Ecto neural progenitor cell (in vitro differentiated cells): ENCODE results near the gene SEMA5A.

Experiments used
- DNase-seq: peaks from one replicate; pipeline ENCODE4 v3.0.0-alpha.2; 2018; ENCODE audit warnings: low spot score

SEMA5A gene

GRCh38 chr5:9212605-9213004, 333.3 kb downstream of the SEMA5A start:
- DNase-seq: no peak

DNA sequence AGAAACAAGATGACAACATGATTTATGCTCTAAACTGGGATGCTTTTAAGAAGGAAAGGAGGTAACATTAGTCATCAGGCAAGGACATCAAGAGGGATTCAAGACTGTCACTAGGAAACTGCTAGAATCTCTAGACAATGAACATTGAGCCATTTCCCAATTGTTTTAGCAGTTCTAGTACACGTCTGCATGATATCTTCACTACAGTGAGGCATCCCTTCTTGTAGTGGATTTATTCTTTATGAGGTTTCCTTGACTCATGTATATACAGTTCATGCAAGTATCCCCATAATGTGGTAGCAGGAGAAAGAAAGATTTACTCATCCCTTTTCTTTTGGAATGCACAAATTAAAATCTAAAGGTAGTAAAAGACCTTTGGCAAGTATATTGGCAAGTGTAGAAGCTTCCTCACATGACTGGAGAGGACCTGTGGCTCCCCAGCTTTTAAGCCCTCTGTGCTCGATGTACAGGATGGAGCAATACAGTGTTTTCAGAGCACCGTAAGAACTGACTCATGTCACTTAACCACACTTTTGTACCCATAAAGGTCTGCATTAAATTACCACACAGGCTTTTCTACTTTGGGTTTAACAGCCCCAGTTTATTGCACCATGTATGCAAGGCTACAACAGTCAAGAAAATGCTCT, 335.9 kb downstream of the SEMA5A start:
- DNase-seq: no peak

GRCh38 chr5:9207817-9208418, 338.0 kb downstream of the SEMA5A start:
- DNase-seq: no peak

DNA sequence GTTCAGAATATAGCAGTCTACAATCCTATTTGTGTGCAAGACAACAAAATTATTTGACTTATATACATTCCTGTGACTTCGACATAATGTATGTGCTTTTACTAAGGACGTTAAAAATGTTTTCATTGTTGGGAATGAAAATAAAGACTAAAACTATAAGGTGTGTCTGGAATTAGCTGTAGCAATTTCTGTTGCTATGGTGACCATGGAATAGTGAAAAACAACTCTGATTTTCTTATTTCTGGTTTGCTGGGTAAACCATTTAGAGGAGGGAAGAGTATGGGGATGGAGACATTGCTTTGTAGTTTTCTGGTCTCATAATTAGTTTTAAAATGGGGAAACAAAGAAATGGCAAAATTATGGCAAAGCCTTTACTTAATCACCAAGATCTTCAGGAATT, 343.2 kb downstream of the SEMA5A start:
- DNase-seq: no peak

- no peak for DNase-seq
These were observed 344.1 kb downstream of the SEMA5A start for GRCh38 chr5:9201761-9202160.

GRCh38 chr5:9201011-9201410, 344.9 kb downstream of the SEMA5A start:
- DNase-seq: no peak

- no peak for DNase-seq
These were observed 347.5 kb downstream of the SEMA5A start for GRCh38 chr5:9198394-9198793.

DNA sequence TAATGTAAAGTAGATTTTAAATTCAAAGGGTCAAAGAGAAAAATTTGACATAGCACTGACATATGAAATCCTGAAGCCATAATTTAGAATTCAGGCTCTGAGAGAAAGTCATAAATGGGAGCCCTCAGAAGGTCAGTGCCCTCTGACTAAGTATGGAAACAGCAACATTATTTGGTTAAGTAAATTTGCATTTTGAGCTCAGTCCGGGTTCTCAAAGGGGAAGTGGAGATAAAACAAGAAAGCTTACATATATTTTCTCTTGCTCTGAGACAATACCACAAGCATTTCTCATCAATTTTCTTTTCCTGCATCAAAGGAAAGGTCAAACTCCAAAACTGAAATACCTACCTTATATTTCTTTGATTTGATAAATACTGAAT, 348.0 kb downstream of the SEMA5A start:
- no peak for DNase-seq

DNA sequence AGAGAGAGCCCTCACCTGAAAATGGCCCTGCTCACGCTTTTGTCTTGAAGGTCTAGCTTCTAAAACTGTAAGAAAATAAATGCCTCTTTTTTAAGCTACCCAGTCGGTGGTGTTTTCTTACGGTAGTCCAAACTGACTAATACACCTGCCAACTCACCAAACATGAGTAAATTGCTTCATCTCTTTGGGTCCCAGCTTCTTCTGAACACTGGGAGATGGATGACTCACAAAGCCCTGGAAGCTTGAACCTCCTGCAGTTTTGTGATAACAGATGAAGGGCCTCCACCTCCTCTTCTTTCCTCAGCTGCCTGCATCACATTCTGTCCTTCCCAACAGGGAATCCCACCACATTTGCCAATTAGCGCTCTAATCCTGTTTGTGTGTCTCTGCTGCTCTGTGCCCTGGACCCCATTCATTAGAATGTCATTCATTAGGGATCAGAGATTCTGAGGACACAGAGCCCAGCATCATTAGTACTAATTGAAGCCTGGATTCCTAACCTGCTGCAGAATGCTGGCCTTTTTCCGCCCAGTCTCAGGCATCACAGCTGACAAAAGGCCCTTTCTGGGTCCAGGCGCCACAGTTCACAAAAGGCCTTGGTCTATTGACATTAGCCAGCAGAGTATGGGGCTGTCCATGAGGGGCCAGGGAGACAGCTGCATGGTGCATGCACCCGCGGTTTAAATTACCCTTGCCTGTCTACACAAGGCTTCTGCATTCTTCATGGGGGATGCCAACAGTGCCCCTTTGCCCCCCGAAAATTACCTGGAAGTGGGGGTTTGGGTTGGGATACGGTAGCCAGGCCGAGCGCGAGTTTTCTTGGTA, 349.3 kb downstream of the SEMA5A start:
- no peak for DNase-seq

GRCh38 chr5:9194509-9194908, 351.4 kb downstream of the SEMA5A start:
- no peak for DNase-seq

DNA sequence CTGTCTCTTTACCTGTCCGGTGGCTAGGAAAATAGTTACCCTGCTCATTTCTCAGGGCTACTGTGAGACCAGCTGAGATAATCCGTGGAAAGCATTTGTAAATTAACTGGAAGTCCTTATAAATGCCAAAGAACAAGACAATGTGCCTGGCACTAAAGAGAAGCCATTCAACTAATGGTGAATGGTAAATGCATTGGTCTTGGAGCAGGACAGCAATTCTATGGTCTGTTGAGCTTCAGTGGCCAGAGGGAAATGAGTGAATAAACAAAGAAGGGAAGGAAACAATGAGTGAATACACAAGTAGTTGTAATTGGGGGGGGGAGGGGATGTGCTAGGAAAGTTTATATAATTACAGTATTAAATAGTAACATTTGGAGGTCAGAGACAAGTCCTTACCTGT, 353.6 kb downstream of the SEMA5A start:
- DNase-seq: no peak

- no peak for DNase-seq
These were observed 356.2 kb downstream of the SEMA5A start for GRCh38 chr5:9189681-9190080.

DNA sequence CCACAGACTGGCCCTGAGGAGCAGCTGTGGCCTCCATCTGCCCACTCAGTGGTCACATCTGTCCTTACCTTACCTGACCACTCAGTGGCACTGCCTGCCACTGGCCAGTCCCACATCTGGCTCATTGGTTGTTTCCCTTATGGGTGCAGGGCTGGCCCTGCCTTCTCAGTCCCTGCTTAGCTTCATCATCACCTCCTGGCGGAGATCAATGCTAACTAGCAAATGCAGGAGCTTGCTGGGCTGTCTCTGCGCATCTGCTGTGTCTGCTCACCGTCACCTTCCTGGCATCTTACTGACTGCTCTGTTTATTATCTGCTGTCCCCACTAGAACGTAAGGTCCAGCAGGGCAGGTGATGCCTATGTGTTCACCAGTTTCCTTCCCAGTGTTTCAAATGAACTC, 356.9 kb downstream of the SEMA5A start:
- no peak for DNase-seq

GRCh38 chr5:9188131-9188530, 357.7 kb downstream of the SEMA5A start:
- DNase-seq: no peak

DNA sequence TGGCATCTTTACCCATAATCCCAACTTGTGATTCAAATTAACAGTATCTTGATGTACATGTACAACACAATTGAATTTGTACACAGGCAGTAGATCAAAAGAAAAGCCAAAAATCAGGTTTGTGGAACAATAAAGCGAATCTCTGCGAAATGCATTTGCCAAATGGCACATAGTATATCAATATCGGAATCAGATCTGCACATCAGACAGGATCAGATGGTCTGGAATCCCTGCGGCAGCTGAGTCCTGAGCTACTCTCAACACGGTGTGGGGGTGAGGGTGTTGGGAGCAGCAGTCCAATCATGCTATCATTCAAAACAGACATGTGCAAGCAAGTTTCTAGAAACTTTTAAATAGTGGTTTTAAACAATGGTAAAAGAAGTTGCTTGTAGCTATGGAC, 358.3 kb downstream of the SEMA5A start:
- no peak for DNase-seq

GRCh38 chr5:9186069-9186468, 359.8 kb downstream of the SEMA5A start:
- DNase-seq: no peak

DNA sequence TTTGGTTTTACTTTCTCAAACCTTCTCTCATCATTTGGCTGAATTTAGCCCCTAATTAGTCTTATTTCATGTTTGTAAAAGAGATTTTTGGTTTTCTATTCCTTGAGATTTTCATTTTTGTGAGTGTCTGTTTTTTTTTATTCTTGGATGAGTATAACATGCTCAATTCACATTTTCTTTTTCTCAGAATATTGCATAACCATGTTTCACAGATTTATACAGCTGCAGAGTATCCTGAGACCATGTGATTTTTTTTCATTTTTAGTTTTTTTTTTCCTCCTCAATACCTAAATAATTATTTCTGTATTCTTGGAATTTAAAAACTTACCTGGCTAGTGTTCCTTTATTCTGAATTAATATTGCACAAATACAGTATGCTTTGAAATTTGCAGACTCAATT, 361.9 kb downstream of the SEMA5A start:
- DNase-seq: no peak

DNA sequence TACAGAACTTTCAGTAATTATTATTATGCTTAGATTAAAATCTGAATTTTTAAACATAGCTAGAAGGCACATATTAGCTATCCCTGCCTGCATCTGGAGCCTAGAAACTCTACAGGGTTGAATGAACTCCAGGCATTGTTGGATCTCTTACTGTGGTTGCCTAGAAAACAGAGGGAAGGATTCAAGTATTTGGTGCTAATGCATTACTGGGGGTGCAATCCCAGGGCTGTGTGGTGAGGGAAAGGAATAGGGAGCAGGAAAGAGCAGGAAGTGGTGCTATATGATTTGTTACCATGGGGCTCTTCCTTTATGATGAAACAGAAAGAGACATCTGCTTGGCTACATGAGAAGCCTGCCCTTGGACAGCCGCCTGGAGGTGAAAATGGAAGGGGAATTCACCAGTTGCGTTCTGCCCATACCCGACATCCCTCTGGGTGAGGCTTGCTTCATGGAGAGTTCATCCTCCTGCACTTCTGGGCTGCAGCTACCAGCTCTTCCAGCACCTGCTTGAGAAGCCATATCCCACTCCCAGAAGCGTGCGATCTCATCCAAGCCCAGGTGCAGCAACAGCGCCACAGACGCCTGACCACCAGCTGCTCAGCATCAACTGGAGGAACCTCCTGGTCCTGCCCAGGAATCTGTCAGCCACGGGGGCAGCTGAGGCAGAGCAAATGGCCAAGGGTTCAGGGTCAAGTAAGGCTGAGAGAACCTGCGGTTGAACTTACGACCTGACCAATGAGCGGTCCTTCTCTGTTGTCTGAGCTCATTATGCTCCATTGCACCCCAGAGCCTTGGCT, 362.8 kb downstream of the SEMA5A start:
- DNase-seq: no peak

- no peak for DNase-seq
These were observed 369.2 kb downstream of the SEMA5A start for GRCh38 chr5:9176641-9177040.

- no peak for DNase-seq
These were observed 371.4 kb downstream of the SEMA5A start for GRCh38 chr5:9174446-9174845.

- DNase-seq: no peak
These were observed 372.4 kb downstream of the SEMA5A start for GRCh38 chr5:9173281-9174048.

GRCh38 chr5:9170026-9170425, 375.8 kb downstream of the SEMA5A start:
- DNase-seq: no peak
